Measurements from ENCODE around the gene MAMLD1. TPM values are rescaled to one million over a fixed set of nuclear protein-coding genes. Genes with fewer than 3 reads are reported as not detected.
"Not testable (repeated sequence)": the region's sequence is repeated elsewhere in the genome, so short reads cannot be mapped to it uniquely, and the experiment has no call there.

MAMLD1 gene
- 0.76 TPM for total RNA-seq

- peak; percentile 73 for ATAC-seq
These were observed at the start of gene MAMLD1 for GRCh38 chrX:150362599-150363481. Gene MAMLD1, plus strand, starts transcription at chrX:150363317. Its CDS starts 82,200 bp downstream, at chrX:150445517.

GRCh38 chrX:150313514-150313913 lies 49.6 kb upstream of the MAMLD1 start:
- no peak for ATAC-seq

- ATAC-seq, result no peak
These were observed 48.9 kb upstream of the MAMLD1 start for GRCh38 chrX:150314186-150314585.

- no peak for ATAC-seq
These were observed 46.6 kb upstream of the MAMLD1 start for GRCh38 chrX:150316564-150316963.

- no peak for ATAC-seq
These were observed 40.1 kb upstream of the MAMLD1 start for GRCh38 chrX:150323020-150323419.

- ATAC-seq, result no peak
These were observed 38.9 kb upstream of the MAMLD1 start for GRCh38 chrX:150324035-150324728.

GRCh38 chrX:150324919-150325318 lies 38.2 kb upstream of the MAMLD1 start:
- no peak for ATAC-seq

GRCh38 chrX:150326541-150327247 lies 36.4 kb upstream of the MAMLD1 start:
- ATAC-seq, result no peak

- no peak for ATAC-seq
These were observed 33.8 kb upstream of the MAMLD1 start for GRCh38 chrX:150329282-150329681.

GRCh38 chrX:150329868-150330267 lies 33.2 kb upstream of the MAMLD1 start:
- ATAC-seq, result no peak

- no peak for ATAC-seq
These were observed 31.1 kb upstream of the MAMLD1 start for GRCh38 chrX:150332023-150332422.

- no peak for ATAC-seq
These were observed 29.0 kb upstream of the MAMLD1 start for GRCh38 chrX:150334100-150334499.

- no peak for ATAC-seq
These were observed 28.1 kb upstream of the MAMLD1 start for GRCh38 chrX:150334981-150335380.

GRCh38 chrX:150337026-150337425 lies 26.1 kb upstream of the MAMLD1 start:
- ATAC-seq, result no peak

GRCh38 chrX:150337536-150337935 lies 25.6 kb upstream of the MAMLD1 start:
- no peak for ATAC-seq

GRCh38 chrX:150338615-150339014 lies 24.5 kb upstream of the MAMLD1 start:
- no peak for ATAC-seq

GRCh38 chrX:150339736-150340135 lies 23.4 kb upstream of the MAMLD1 start:
- ATAC-seq, result no peak

- not testable (repeated sequence) for ATAC-seq
These were observed 22.8 kb upstream of the MAMLD1 start for GRCh38 chrX:150340326-150340725.

GRCh38 chrX:150347471-150347870 lies 15.6 kb upstream of the MAMLD1 start:
- ATAC-seq, result no peak

GRCh38 chrX:150348365-150348764 lies 14.8 kb upstream of the MAMLD1 start:
- no peak for ATAC-seq

- no peak for ATAC-seq
These were observed 11.0 kb upstream of the MAMLD1 start for GRCh38 chrX:150352114-150352513.

- ATAC-seq, result no peak
These were observed 10.5 kb upstream of the MAMLD1 start for GRCh38 chrX:150352581-150352980.

GRCh38 chrX:150355913-150356312 lies 7.2 kb upstream of the MAMLD1 start:
- no peak for ATAC-seq

All from esophagus mucosa (tissue), 1 donor.